ENCODE measurements around the gene CCDC116. TPM values are rescaled to one million over a fixed set of nuclear protein-coding genes. Genes with fewer than 3 reads are reported as not detected.

CCDC116 gene
- total RNA-seq, 1 experiment from 2014 or later, result 0.33 TPM

DNA sequence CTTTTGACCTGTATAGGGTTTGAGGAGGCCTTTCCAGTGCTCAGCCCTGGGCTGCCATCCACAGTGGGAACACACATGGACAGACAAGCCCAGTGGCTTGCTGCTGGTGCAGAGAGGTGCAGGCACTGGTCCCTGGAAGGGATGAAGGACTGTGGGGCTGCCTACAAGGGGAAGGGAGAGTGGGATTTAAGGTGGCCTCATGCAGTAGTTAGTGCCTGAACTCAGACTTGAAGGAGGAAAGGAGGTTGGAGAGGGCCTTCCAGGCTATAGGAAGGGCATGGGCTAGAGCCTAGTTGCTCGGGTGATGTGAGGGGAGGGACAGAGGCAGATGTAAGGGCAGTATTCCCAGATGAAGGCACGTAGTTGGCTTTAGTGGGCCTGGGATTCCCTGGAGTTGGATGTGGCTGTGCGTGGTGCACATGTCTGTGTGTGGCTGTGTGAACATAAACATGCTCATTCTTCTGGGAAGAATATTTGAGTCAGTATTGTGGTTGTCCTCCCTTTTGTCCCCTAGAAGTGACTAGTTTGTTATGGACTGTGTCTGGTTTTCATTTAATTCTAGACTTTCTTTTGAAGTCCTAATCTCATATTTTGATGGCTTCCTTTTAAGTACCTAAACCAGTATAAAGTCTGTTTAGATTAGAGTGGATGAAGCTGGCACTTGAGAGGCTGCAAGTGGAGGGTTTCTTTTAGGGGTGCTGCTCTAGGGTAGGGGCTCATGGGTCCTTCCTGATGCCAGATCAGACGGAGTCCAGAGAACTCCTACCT is 21.2 kb upstream of the CCDC116 start:
- no TSS peak for BruUV-seq (replicated peaks)
- H3K36me3 ChIP-seq (ENCODE audit: low read depth), result no peaks in the 10 kb centered on the region
- no peak overlapping the region for H3K4me2 ChIP-seq
- H3F3A ChIP-seq (ENCODE audit: insufficient read depth, low read depth), result no peaks in the 10 kb centered on the region
- POLR2A ChIA-PET (ENCODE audit: unreplicated experiment), result no interaction called here
- H3K79me2 ChIP-seq (ENCODE audit: low read depth), result peaks cover 30% of the 10 kb centered on the region; the same call in 1 of the 2 replicates
- CTCF ChIA-PET, result no interaction called here
- no peak overlapping the region for H3K4me3 ChIP-seq
- DNase-seq, result no peak
- TF ChIP-seq, protein P1, sequence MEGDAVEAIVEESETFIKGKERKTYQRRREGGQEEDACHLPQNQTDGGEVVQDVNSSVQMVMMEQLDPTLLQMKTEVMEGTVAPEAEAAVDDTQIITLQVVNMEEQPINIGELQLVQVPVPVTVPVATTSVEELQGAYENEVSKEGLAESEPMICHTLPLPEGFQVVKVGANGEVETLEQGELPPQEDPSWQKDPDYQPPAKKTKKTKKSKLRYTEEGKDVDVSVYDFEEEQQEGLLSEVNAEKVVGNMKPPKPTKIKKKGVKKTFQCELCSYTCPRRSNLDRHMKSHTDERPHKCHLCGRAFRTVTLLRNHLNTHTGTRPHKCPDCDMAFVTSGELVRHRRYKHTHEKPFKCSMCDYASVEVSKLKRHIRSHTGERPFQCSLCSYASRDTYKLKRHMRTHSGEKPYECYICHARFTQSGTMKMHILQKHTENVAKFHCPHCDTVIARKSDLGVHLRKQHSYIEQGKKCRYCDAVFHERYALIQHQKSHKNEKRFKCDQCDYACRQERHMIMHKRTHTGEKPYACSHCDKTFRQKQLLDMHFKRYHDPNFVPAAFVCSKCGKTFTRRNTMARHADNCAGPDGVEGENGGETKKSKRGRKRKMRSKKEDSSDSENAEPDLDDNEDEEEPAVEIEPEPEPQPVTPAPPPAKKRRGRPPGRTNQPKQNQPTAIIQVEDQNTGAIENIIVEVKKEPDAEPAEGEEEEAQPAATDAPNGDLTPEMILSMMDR (conservative IDR thresholded peaks at IDR 0.05), result no peak
- TF ChIP-seq EZH2 (IDR thresholded peaks at IDR 0.05; ENCODE audit: low read depth), result no peak
- H3K27ac ChIP-seq, result no peak overlapping the region
- no peaks in the 10 kb centered on the region for H3K27me3 ChIP-seq (ENCODE audit: insufficient read depth, low read depth)
- H3K9me2 ChIP-seq (ENCODE audit: insufficient read depth), result no peaks in the 10 kb centered on the region
- no peaks in the 10 kb centered on the region for H3K9me3 ChIP-seq (ENCODE audit: insufficient read depth, low read depth)
- intact Hi-C loops (cut with micrococcal nuclease; ENCODE audit: unreplicated experiment), result no loop called here
- no peak overlapping the region for H2AFZ ChIP-seq
- peaks cover 17% of the 10 kb centered on the region for H4K20me1 ChIP-seq (ENCODE audit: insufficient read depth)
- no peaks in the 10 kb centered on the region for H3K4me1 ChIP-seq (replicated peaks; ENCODE audit: insufficient read depth)

DNA sequence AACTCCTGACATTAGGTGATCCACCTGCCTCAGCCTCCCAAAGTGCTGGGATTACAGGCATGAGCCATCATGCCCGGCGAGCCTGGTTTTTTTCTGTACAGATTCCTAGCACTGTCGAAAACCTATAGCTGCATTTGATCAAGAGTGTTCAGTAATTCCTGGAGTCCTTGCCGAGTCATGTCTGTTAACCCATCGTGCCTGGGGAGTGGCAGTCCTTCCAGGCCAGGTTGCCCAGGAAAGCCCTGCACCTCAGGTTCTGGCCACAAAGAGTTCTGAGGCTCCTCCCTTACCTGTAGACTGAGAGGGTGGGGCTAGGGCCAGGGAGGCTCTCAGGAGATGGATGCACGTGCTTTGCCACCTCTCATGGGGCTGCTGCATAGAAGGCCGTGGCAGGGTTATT is 19.7 kb upstream of the CCDC116 start:
- Histone ChIP-seq H3K4me1 (replicated peaks; ENCODE audit: insufficient read depth) (no peaks in the 10 kb centered on the region), H3K36me3 (ENCODE audit: low read depth) (no peaks in the 10 kb centered on the region), H2AFZ (no peak overlapping the region), H3K27me3 (ENCODE audit: insufficient read depth, low read depth) (no peaks in the 10 kb centered on the region), H3F3A (ENCODE audit: insufficient read depth, low read depth) (no peaks in the 10 kb centered on the region), H3K4me3 (no peak overlapping the region), H3K27ac (no peak overlapping the region), H3K9me2 (ENCODE audit: insufficient read depth) (no peaks in the 10 kb centered on the region), H3K79me2 (ENCODE audit: low read depth) (peaks cover 16% of the 10 kb centered on the region; the same call in 1 of the 2 replicates), H3K9me3 (ENCODE audit: insufficient read depth, low read depth) (no peaks in the 10 kb centered on the region), H3K4me2 (no peak overlapping the region), H4K20me1 (ENCODE audit: insufficient read depth) (peaks cover 14% of the 10 kb centered on the region)
- BruUV-seq (replicated peaks), result no TSS peak
- ChIA-PET CTCF (interaction anchor here (0.6 kb wide), 1 partner anchor 961 kb away, joined by 5 read pairs; no protein-coding TSS in a partner anchor), POLR2A (ENCODE audit: unreplicated experiment) (no interaction called here)
- TF ChIP-seq EZH2 (IDR thresholded peaks at IDR 0.05; ENCODE audit: low read depth), result no peak
- TF ChIP-seq, protein P1 (conservative IDR thresholded peaks at IDR 0.05), result no peak
- intact Hi-C loops (cut with micrococcal nuclease; ENCODE audit: unreplicated experiment), result no loop called here
- no peak for DNase-seq

DNA sequence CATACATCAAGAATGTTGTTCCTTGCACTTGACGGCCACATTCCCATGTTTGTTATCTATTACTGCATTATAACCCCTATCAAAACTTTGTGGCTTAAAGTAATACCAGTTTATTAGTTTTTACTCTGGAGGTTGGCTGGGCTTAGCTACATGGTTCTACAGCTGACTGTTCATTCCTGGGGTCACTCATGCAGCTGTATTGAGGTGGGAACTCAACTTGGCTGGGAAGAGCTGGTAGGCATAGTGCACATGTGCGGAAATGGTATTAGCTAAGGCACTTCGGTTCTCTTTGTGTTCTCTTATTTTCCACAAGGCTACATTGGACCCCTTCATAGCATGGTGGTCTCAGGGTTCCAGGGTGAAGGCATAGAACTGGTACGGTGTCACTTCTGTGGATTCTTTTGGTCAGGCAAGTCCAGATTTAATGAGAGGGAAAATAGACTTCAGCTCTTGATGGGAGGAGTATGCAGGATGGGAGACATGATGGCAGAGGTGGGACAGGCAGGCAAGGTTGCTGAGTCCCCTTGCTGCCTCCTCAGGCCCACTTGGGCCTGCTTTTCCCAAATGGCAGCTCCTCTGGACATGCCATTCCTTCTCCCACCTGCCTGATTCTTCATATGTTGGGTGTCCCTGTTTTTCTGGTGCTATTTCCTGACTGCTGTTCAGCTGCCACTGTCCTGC is 18.9 kb upstream of the CCDC116 start:
- no peak for DNase-seq
- peaks cover 13% of the 10 kb centered on the region; the same call in 1 of the 2 replicates for H3K79me2 ChIP-seq (ENCODE audit: low read depth)
- TF ChIP-seq, protein P1 (conservative IDR thresholded peaks at IDR 0.05), result no peak
- no peak for TF ChIP-seq EZH2 (IDR thresholded peaks at IDR 0.05; ENCODE audit: low read depth)
- H2AFZ ChIP-seq, result no peak overlapping the region
- H3K9me3 ChIP-seq (ENCODE audit: insufficient read depth, low read depth), result no peaks in the 10 kb centered on the region
- H4K20me1 ChIP-seq (ENCODE audit: insufficient read depth), result peaks cover 13% of the 10 kb centered on the region
- H3K4me1 ChIP-seq (replicated peaks; ENCODE audit: insufficient read depth), result no peaks in the 10 kb centered on the region
- H3K27ac ChIP-seq, result no peak overlapping the region
- H3F3A ChIP-seq (ENCODE audit: insufficient read depth, low read depth), result no peaks in the 10 kb centered on the region
- no peaks in the 10 kb centered on the region for H3K9me2 ChIP-seq (ENCODE audit: insufficient read depth)
- POLR2A ChIA-PET (ENCODE audit: unreplicated experiment), result interaction anchor here (0.5 kb wide), 1 partner anchor 15 kb away, joined by 3 read pairs; no protein-coding TSS in a partner anchor
- H3K27me3 ChIP-seq (ENCODE audit: insufficient read depth, low read depth), result no peaks in the 10 kb centered on the region
- no peaks in the 10 kb centered on the region for H3K36me3 ChIP-seq (ENCODE audit: low read depth)
- H3K4me3 ChIP-seq, result no peak overlapping the region
- no TSS peak for BruUV-seq (replicated peaks)
- CTCF ChIA-PET, result no interaction called here
- intact Hi-C loops (cut with micrococcal nuclease; ENCODE audit: unreplicated experiment), result no loop called here
- H3K4me2 ChIP-seq, result no peak overlapping the region
